Mammary epithelial cell (primary cell): ENCODE results near the gene MTMR2.

Experiments
- EZH2 ChIP-seq: IDR thresholded peaks from 2 replicates; pipeline ENCODE4 v1.6.1; 2012; ENCODE audit warnings: low read length, inconsistent platforms, borderline replicate concordance
- TF ChIP-seq, protein P1 (sequence below), 2 donors: IDR thresholded peaks in 1 of 2; conservative IDR thresholded peaks in 1 of 2; 2 replicates each; pipeline ENCODE4 v1.5.1; 2011 to 2012; ENCODE audit warnings: inconsistent platforms in 2 of 2, low read length in 2 of 2, mild to moderate bottlenecking in 2 of 2, control low read depth in 1 of 2, low read depth in 1 of 2; ENCODE audit not compliant: insufficient read depth in 1 of 2; ENCODE audit errors: extremely low read depth in 1 of 2

GRCh38 chr11:95888439-95888838 is 35.5 kb downstream of the MTMR2 start:
- TF ChIP-seq, protein P1, sequence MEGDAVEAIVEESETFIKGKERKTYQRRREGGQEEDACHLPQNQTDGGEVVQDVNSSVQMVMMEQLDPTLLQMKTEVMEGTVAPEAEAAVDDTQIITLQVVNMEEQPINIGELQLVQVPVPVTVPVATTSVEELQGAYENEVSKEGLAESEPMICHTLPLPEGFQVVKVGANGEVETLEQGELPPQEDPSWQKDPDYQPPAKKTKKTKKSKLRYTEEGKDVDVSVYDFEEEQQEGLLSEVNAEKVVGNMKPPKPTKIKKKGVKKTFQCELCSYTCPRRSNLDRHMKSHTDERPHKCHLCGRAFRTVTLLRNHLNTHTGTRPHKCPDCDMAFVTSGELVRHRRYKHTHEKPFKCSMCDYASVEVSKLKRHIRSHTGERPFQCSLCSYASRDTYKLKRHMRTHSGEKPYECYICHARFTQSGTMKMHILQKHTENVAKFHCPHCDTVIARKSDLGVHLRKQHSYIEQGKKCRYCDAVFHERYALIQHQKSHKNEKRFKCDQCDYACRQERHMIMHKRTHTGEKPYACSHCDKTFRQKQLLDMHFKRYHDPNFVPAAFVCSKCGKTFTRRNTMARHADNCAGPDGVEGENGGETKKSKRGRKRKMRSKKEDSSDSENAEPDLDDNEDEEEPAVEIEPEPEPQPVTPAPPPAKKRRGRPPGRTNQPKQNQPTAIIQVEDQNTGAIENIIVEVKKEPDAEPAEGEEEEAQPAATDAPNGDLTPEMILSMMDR (conservative IDR thresholded peaks at IDR 0.05 in 1 of 2, IDR thresholded peaks at IDR 0.05 in 1 of 2; ENCODE audit: extremely low read depth in 1 of 2, insufficient read depth in 1 of 2, low read depth in 1 of 2, low read length in 2 of 2), result no peak
- TF ChIP-seq EZH2, result no peak
